OCI-LY1 (cell line): Measurements from ENCODE around the gene SMARCAD1.

Experiments used
- H2AFZ ChIP-seq: fragments of 200-600 bp; sonication (generic), shearing (Covaris generic); 2 replicates; pipeline ENCODE4 v1.6.0; 2014; ENCODE audit warnings: antibody characterized with exemption, mild to moderate bottlenecking, low read length
- H3F3A ChIP-seq: fragments of 200-600 bp; sonication (generic), shearing (Covaris generic); 2 replicates; pipeline ENCODE4 v1.6.0; 2014; ENCODE audit warnings: mild to moderate bottlenecking, antibody characterized with exemption, low read length, moderate library complexity; ENCODE audit not compliant: insufficient read depth
- H3K27ac ChIP-seq: fragments of 200-600 bp; sonication (generic); 2 replicates; pipeline ENCODE4 v1.5.1; 2014; ENCODE audit warnings: low read length, mixed run types, mild to moderate bottlenecking, low read depth; ENCODE audit not compliant: poor library complexity, severe bottlenecking
- H3K27me3 ChIP-seq: fragments of 200-600 bp; sonication (generic); 2 replicates; pipeline ENCODE4 v1.6.0; 2014; ENCODE audit warnings: antibody characterized with exemption, mild to moderate bottlenecking, low read length, moderate library complexity; ENCODE audit not compliant: insufficient read depth
- H3K36me3 ChIP-seq: fragments of 200-600 bp; sonication (generic); 2 replicates; pipeline ENCODE4 v1.6.1; 2014; ENCODE audit warnings: mild to moderate bottlenecking, antibody characterized with exemption, low read length, moderate library complexity, mixed read lengths; ENCODE audit not compliant: insufficient read depth
- H3K4me1 ChIP-seq: fragments of 200-600 bp; sonication (generic); 2 replicates; pipeline ENCODE4 v1.5.1; 2014; ENCODE audit warnings: mild to moderate bottlenecking, low read length, moderate library complexity; ENCODE audit not compliant: insufficient read depth, severe bottlenecking
- H3K4me2 ChIP-seq: fragments of 200-600 bp; sonication (generic), shearing (Covaris generic); 2 replicates; pipeline ENCODE4 v1.6.1; 2014; ENCODE audit warnings: low read length
- H3K4me3 ChIP-seq: fragments of 200-600 bp; sonication (generic); 2 replicates; pipeline ENCODE4 v1.5.1; 2014; ENCODE audit warnings: low read length, low read depth, mild to moderate bottlenecking, mixed read lengths; ENCODE audit not compliant: poor library complexity, severe bottlenecking
- H3K79me2 ChIP-seq: fragments of 200-600 bp; shearing (Covaris generic); 2 replicates; pipeline ENCODE4 v1.6.1; 2016; ENCODE audit warnings: mixed run types, low read length, mixed read lengths; ENCODE audit not compliant: insufficient read depth
- H3K9ac ChIP-seq: fragments of 200-600 bp; sonication (generic), shearing (Covaris generic); 2 replicates; pipeline ENCODE4 v1.6.1; 2014; ENCODE audit warnings: mild to moderate bottlenecking, low read length, mixed read lengths
- H3K9me2 ChIP-seq: fragments of 200-600 bp; sonication (generic), shearing (Covaris generic); 2 replicates; pipeline ENCODE4 v1.6.1; 2014; ENCODE audit warnings: low read depth, mild to moderate bottlenecking, low read length, mixed read lengths
- H3K9me3 ChIP-seq: fragments of 200-600 bp; shearing (Covaris generic); 2 replicates; pipeline ENCODE4 v1.6.1; 2014; ENCODE audit warnings: low read length, mixed read lengths
- H4K20me1 ChIP-seq: fragments of 200-600 bp; sonication (generic), shearing (Covaris generic); 2 replicates; pipeline ENCODE4 v1.6.0; 2016; ENCODE audit warnings: mild to moderate bottlenecking, low read length; ENCODE audit not compliant: insufficient read depth
- CTCF ChIP-seq: fragments of 200-600 bp; sonication (generic), shearing (Covaris generic); IDR thresholded peaks from 2 replicates; pipeline ENCODE4 v1.5.1; 2017; ENCODE audit warnings: mild to moderate bottlenecking, antibody characterized with exemption, low read length, moderate library complexity, mixed read lengths
- EZH2 ChIP-seq: fragments of 200-600 bp; sonication (generic), shearing (Covaris generic); IDR thresholded peaks from 2 replicates; pipeline ENCODE4 v1.8.0; 2017; ENCODE audit warnings: borderline replicate concordance, mixed run types, mild to moderate bottlenecking, antibody characterized with exemption, low read length, moderate library complexity, mixed read lengths

The SMARCAD1 gene

GRCh38 chr4:94267037-94267436, 59.4 kb downstream of the SMARCAD1 start:
- H3K36me3 ChIP-seq: peaks cover 43% of the 10 kb centered on the region; the same call in 1 of the 2 replicates

GRCh38 chr4:94271248-94271647, 63.6 kb downstream of the SMARCAD1 start:
- Histone ChIP-seq H3K9me2 (no peaks in the 10 kb centered on the region), H3K36me3 (peaks cover 61% of the 10 kb centered on the region), H3K27ac (no peak overlapping the region), H3F3A (no peaks in the 10 kb centered on the region), H3K27me3 (no peaks in the 10 kb centered on the region), H3K9me3 (no peaks in the 10 kb centered on the region), H3K79me2 (no peaks in the 10 kb centered on the region), H3K9ac (no peak overlapping the region), H4K20me1 (no peaks in the 10 kb centered on the region), H3K4me2 (no peak overlapping the region), H3K4me1 (no peaks in the 10 kb centered on the region), H2AFZ (no peak overlapping the region), H3K4me3 (no peak overlapping the region)
- no peak for TF ChIP-seq CTCF
- TF ChIP-seq EZH2: no peak

More at GRCh38 chr4:94267037-94267436, 59.4 kb downstream of the SMARCAD1 start:
- TF ChIP-seq CTCF (no peak), EZH2 (no peak)
- Histone ChIP-seq H3K79me2 (no peaks in the 10 kb centered on the region), H3K9me2 (no peaks in the 10 kb centered on the region), H3F3A (no peaks in the 10 kb centered on the region), H3K9ac (no peak overlapping the region), H3K4me3 (no peak overlapping the region), H3K27ac (no peak overlapping the region), H3K4me1 (no peaks in the 10 kb centered on the region), H3K27me3 (no peaks in the 10 kb centered on the region), H2AFZ (no peak overlapping the region), H3K4me2 (no peak overlapping the region), H4K20me1 (0 out of 2 replicates have a peak, but pooled peaks cover 4% of the 10 kb centered on the region), H3K9me3 (no peaks in the 10 kb centered on the region)

GRCh38 chr4:94274912-94275311, 67.2 kb downstream of the SMARCAD1 start:
- Histone ChIP-seq H3K9me3 (no peaks in the 10 kb centered on the region), H3K4me2 (no peak overlapping the region), H3K4me1 (no peaks in the 10 kb centered on the region), H3K4me3 (no peak overlapping the region), H3K36me3 (peaks cover 81% of the 10 kb centered on the region), H3F3A (no peaks in the 10 kb centered on the region), H3K9ac (no peak overlapping the region), H4K20me1 (no peaks in the 10 kb centered on the region), H3K27me3 (no peaks in the 10 kb centered on the region), H2AFZ (no peak overlapping the region), H3K27ac (no peak overlapping the region), H3K9me2 (no peaks in the 10 kb centered on the region), H3K79me2 (no peaks in the 10 kb centered on the region)
- TF ChIP-seq CTCF: no peak
- no peak for TF ChIP-seq EZH2
